ENCODE results near the gene F2R.

Gene F2R

DNA sequence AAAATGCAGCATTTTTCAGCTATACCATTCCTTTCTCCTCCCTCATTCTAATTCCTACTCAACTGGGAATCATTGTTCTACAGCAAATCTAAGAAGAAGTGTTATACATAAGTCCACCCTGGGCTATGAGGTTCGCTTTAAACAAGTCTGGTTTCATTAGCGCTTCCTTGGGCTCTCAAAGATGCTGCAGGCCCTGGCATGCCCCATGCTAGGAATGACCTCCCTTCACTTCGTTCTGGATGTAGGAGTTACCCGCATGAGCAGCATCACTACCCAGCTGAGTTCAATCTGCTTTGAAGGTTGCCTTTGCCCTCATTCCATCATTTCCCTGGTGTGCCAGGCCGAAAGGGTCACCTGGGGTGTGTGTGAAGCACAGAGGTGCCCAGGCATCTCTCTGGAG, 35.4 kb downstream of the F2R start:
- no peak for ATAC-seq
- TF ChIP-seq, protein P1, sequence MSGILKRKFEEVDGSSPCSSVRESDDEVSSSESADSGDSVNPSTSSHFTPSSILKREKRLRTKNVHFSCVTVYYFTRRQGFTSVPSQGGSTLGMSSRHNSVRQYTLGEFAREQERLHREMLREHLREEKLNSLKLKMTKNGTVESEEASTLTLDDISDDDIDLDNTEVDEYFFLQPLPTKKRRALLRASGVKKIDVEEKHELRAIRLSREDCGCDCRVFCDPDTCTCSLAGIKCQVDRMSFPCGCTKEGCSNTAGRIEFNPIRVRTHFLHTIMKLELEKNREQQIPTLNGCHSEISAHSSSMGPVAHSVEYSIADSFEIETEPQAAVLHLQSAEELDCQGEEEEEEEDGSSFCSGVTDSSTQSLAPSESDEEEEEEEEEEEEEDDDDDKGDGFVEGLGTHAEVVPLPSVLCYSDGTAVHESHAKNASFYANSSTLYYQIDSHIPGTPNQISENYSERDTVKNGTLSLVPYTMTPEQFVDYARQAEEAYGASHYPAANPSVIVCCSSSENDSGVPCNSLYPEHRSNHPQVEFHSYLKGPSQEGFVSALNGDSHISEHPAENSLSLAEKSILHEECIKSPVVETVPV (CRISPR knock-in tag; IDR thresholded peaks at IDR 0.05) = no peak
- no peak for TF ChIP-seq TCF4 (CRISPR knock-in tag; IDR thresholded peaks at IDR 0.05; ENCODE audit: borderline replicate concordance)
- TF ChIP-seq PPARA (CRISPR knock-in tag; IDR thresholded peaks at IDR 0.05; ENCODE audit: borderline replicate concordance) = no peak
- TF ChIP-seq CSDC2 (CRISPR knock-in tag; IDR thresholded peaks at IDR 0.05) = no peak
- TF ChIP-seq, protein P2, sequence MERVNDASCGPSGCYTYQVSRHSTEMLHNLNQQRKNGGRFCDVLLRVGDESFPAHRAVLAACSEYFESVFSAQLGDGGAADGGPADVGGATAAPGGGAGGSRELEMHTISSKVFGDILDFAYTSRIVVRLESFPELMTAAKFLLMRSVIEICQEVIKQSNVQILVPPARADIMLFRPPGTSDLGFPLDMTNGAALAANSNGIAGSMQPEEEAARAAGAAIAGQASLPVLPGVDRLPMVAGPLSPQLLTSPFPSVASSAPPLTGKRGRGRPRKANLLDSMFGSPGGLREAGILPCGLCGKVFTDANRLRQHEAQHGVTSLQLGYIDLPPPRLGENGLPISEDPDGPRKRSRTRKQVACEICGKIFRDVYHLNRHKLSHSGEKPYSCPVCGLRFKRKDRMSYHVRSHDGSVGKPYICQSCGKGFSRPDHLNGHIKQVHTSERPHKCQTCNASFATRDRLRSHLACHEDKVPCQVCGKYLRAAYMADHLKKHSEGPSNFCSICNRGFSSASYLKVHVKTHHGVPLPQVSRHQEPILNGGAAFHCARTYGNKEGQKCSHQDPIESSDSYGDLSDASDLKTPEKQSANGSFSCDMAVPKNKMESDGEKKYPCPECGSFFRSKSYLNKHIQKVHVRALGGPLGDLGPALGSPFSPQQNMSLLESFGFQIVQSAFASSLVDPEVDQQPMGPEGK (CRISPR knock-in tag; IDR thresholded peaks at IDR 0.05; ENCODE audit: borderline replicate concordance) = no peak
- TF ChIP-seq ZFP30 (CRISPR knock-in tag; IDR thresholded peaks at IDR 0.05) = no peak
- TF ChIP-seq ZNF70 (CRISPR knock-in tag; IDR thresholded peaks at IDR 0.05) = no peak
- TF ChIP-seq ISL1 (CRISPR knock-in tag; IDR thresholded peaks at IDR 0.05) = no peak
- TF ChIP-seq, protein P3, sequence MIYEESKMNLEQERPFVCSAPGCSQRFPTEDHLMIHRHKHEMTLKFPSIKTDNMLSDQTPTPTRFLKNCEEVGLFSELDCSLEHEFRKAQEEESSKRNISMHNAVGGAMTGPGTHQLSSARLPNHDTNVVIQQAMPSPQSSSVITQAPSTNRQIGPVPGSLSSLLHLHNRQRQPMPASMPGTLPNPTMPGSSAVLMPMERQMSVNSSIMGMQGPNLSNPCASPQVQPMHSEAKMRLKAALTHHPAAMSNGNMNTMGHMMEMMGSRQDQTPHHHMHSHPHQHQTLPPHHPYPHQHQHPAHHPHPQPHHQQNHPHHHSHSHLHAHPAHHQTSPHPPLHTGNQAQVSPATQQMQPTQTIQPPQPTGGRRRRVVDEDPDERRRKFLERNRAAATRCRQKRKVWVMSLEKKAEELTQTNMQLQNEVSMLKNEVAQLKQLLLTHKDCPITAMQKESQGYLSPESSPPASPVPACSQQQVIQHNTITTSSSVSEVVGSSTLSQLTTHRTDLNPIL (CRISPR knock-in tag; IDR thresholded peaks at IDR 0.05; ENCODE audit: low read depth) = no peak
- no peak for TF ChIP-seq SNAI2 (CRISPR knock-in tag; IDR thresholded peaks at IDR 0.05)
- no peak for TF ChIP-seq BACH2 (CRISPR knock-in tag; IDR thresholded peaks at IDR 0.05; ENCODE audit: borderline replicate concordance)
- no peak for TF ChIP-seq TOX (CRISPR knock-in tag; IDR thresholded peaks at IDR 0.05; ENCODE audit: borderline replicate concordance)
- TF ChIP-seq ARNTL (CRISPR knock-in tag; IDR thresholded peaks at IDR 0.05; ENCODE audit: borderline replicate concordance, low read depth) = no peak
- no peak for TF ChIP-seq ZNF8 (CRISPR knock-in tag; IDR thresholded peaks at IDR 0.05)
- TF ChIP-seq ZFP3 (CRISPR knock-in tag; IDR thresholded peaks at IDR 0.05) = no peak
- no peak for TF ChIP-seq ZC3H10 (CRISPR knock-in tag; IDR thresholded peaks at IDR 0.05)
- no peak for TF ChIP-seq ZNF565 (CRISPR knock-in tag; conservative IDR thresholded peaks at IDR 0.05; ENCODE audit: low read depth)

- no peak for ATAC-seq
- TF ChIP-seq OSR1 (CRISPR knock-in tag; IDR thresholded peaks at IDR 0.05) (no peak), SNAI2 (CRISPR knock-in tag; IDR thresholded peaks at IDR 0.05) (no peak), ISL1 (CRISPR knock-in tag; IDR thresholded peaks at IDR 0.05) (no peak), ZNF565 (CRISPR knock-in tag; conservative IDR thresholded peaks at IDR 0.05; ENCODE audit: low read depth) (no peak), ESRRG (CRISPR knock-in tag; IDR thresholded peaks at IDR 0.05) (no peak), POU6F1 (CRISPR knock-in tag; IDR thresholded peaks at IDR 0.05; ENCODE audit: borderline replicate concordance, low read depth) (no peak), TCF4 (CRISPR knock-in tag; IDR thresholded peaks at IDR 0.05; ENCODE audit: borderline replicate concordance) (no peak), GLIS3 (CRISPR knock-in tag; IDR thresholded peaks at IDR 0.05) (no peak), PPARA (CRISPR knock-in tag; IDR thresholded peaks at IDR 0.05; ENCODE audit: borderline replicate concordance) (no peak), ZNF8 (CRISPR knock-in tag; IDR thresholded peaks at IDR 0.05) (no peak), ARNTL (CRISPR knock-in tag; IDR thresholded peaks at IDR 0.05; ENCODE audit: borderline replicate concordance, low read depth) (no peak), ZC3H10 (CRISPR knock-in tag; IDR thresholded peaks at IDR 0.05) (no peak), ZFP30 (CRISPR knock-in tag; IDR thresholded peaks at IDR 0.05) (no peak), ZFP3 (CRISPR knock-in tag; IDR thresholded peaks at IDR 0.05) (no peak), TSHZ2 (CRISPR knock-in tag; IDR thresholded peaks at IDR 0.05) (no peak)
- TF ChIP-seq, protein P2 (CRISPR knock-in tag; IDR thresholded peaks at IDR 0.05; ENCODE audit: borderline replicate concordance) = no peak
- TF ChIP-seq, protein P1 (CRISPR knock-in tag; IDR thresholded peaks at IDR 0.05) = no peak
- TF ChIP-seq, protein P3 (CRISPR knock-in tag; IDR thresholded peaks at IDR 0.05; ENCODE audit: low read depth) = no peak
Observed at GRCh38 chr5:76754668-76755078, 38.7 kb downstream of the F2R start.

Data from SK-N-SH treated with all-trans-retinoic acid at 6 μM for 48 hours (cell line).